Fibroblast of skin of left quadriceps (primary cell): Measurements from ENCODE around the gene ZCCHC14.
"Not testable (repeated sequence)": the region's sequence is repeated elsewhere in the genome, so short reads cannot be mapped to it uniquely, and the experiment has no call there.

Experiments
- DNase-seq, 2 experiments: peaks; one replicate each; pipeline ENCODE4 v3.0.0-alpha.2; 2013; ENCODE audit warnings: low read depth in 2 of 2

ZCCHC14 gene

DNA sequence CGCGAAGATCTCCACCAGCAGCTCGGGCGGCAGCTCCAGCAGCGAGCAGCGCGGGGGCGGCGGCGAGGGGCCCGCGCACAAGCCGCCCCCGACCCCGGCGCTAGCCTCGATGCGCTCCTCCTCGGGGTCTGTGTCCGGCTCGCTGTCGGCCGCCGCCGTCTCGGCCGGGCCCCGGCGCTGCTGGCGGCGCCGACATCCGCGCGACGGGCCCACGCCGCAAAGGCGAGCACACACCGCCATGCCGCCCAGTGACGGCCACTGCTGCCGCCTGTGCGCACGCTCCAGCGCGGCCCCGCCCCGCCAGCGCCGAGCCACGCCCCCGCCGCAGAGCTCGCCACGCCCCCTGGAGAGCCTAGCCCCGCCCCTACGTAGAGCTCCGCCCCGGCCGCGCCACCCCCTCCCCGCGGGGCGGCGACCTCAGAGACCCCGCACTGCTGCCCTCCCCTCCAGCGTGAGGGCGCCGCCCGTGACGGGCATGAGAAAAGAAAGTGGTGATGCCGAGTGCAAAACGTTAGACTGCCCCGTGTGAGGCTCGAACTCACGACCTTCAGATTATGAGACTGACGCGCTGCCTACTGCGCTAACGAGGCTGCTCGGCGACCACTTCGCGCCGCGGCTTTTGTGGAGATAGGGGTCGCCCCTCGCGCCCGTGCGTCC lies 109.2 kb downstream of the ZCCHC14 start, which contains the start of gene FBXO31:
FBXO31 (minus strand) TSS at position 272 of the 657 bp plus-strand sequence; CDS start at position 240, 32 bp downstream.
- peak; percentile 85 to 86 for DNase-seq

DNA sequence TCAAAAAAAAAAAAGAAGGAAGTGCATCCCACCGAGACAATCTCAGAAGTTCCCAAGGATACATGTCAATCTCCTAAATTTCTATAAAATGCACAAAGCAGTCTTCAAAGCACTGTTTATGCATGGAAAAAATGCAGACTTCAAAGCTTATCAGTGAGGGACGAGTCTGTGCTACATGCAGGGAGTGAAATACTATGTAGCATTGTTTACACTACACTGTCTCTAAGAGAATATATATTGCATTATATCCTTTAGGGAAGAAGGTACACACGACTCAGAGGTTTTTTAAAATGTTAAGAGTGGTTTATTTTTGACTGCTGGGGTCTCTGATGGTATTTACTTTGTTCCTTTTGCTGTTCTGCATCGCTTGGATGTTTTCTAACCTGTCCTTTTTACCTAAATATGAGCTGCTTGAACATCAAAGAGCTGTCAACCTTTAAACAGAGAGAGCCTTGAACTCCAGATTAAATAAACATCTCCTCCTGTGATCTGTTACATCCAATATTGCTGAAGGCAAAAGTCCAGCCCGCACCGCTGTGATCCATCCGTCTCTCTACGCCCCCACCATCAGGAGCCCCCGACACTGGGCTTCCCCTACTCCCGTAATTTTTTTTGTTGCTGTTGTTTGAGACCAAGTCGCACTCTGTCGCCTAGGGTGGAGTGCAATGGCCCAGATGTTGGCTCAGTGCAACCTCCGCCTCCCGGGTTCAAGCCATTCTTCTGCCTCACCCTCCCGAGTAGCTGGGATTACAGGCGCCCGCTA lies 110.6 kb downstream of the ZCCHC14 start:
- DNase-seq: no peak

DNA sequence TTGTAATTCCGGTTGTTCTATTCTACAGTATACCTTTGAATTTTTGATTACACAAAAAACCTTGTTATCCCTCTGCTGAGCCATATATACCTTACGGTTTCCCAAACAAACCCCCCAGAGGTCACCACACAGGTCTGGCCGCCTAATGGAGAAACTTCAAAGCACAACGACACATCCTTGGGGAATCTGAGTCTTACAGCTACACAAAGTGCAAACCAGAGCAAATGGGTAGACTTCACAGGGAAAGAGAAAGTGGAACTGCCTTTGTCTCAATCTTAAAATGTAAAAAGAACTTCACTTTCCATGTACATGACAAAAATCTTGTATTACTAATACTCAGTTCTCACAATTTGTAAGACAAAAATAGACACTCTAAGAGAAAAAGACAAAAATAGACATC lies 111.9 kb downstream of the ZCCHC14 start:
- DNase-seq: no peak

DNA sequence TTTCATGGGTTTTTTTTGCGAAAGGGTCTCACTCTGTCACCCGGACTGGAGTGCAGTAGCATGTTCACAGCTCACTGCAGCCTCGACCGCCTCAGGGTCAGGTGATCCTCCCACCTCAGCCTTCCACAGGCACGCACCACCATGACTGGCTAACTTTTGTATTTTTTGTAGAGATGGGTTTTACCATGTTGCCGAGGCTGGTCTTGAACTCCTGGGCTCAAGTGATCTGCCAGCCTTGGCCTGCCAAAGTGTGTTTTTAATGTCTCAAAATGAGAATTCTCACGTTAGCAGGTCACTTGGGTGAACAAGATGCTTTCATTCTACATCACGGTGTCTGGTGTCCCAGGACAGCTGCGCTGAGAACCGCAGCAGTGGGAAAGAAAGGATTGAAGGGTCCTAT lies 112.4 kb downstream of the ZCCHC14 start:
- no peak for DNase-seq

DNA sequence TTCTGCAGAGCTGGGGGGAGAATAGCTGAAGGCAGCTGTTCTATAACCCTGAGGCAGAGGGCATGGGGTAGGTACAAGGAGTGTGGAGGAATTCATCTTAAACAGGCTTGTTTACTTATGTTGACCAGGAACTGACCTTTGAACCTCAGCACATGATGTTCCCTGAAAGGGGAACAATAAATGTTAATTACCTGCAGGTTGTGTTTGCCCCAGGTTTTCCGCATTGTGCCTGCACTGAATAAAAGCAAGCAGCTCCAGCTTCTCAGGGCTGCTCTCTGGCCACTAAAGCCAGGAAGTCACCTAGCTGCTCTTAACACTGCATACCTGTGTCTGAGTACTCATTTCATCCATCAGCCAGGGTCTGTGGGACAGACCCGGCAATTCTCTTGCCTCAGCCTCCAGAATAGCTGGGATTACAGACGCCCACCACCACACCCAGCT lies 113.5 kb downstream of the ZCCHC14 start:
- DNase-seq: not testable (repeated sequence)

DNA sequence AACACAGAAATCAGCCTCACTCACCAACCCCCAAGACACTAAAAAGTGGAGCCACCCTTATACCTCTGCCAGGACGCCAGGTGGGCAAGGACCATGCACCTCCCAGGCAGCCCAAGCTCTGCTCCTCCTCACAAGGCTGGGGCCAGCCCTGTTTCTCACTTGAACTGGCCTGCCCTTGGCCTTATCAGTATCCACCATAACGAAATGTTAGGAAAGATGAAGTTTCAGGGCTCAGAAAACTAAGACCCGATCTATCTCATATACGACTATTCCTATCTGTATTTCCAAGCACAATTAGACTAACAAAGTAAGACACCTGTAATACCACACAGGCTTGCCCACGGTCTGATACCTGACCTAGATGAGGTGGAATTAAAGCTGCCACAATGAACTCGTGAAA lies 116.2 kb downstream of the ZCCHC14 start:
- DNase-seq: no peak

DNA sequence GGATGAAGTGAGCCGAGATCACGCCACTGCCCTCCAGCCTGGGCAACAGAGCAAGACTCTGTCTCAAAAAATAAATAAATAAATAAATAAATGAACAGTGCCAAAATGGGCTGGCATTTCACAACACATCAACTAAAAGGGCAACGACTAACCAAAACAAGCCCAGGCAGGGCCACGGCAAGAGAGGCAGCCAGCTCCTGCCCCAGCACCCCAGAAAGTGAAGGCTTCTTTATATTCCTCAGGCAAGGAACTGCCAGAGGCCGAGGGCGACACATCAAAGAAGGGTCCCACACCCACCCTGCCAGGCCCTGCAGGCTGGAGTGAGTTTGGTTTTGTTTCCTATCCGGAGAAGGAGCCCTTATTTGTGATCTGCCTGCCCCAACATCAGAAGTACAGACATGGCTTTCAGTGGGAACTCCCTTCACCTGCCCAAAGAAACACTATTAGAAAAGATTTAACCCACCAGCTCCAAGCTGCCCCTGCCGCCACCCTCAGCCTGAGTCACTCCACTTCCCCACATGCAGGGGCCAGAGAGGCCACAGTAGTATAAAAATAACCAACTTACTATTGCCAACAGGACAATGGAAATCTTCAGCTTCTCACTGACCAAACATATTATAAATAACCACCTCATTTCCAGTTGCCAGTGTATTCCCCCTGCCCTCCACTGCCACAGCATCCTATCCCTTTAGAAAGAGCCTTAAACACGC lies 117.2 kb downstream of the ZCCHC14 start:
- DNase-seq: no peak

DNA sequence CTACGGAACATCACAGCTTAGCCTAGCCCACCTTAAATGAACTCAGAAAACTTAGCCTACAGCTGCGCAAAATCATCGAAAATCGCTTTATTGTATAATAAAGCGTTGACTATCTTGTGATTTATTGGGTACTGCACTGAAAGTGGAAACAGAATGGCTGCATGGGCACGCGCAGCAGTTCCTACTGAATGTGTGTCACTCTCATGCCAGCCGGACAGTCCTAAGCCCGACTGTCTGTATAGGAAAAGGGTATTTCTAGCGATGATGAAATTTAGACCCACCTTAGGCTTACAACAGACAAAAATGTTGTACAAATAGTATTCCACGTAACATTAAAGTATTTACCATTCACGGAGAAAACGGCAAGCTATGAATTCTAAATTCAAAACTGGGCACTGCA lies 118.5 kb downstream of the ZCCHC14 start:
- no peak for DNase-seq

DNA sequence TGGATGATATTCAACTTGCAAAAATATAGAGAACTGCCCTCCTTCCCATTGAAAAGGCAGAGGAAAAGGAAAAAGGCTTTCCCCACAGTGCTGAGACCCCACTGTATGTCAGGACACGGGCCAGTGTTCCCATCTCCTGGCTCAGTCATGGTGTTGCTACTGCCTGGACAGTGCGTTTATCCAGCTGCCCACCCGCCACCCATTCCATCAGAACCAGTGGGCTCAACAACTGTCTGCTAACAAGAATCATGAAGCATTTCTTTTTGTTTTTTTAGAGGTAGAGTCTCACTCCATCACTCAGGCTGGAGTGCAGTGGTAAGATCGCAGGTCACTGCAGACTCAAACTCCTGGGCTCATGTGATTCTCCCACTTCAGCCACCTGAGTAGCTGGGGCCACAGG lies 120.5 kb downstream of the ZCCHC14 start:
- no peak for DNase-seq

DNA sequence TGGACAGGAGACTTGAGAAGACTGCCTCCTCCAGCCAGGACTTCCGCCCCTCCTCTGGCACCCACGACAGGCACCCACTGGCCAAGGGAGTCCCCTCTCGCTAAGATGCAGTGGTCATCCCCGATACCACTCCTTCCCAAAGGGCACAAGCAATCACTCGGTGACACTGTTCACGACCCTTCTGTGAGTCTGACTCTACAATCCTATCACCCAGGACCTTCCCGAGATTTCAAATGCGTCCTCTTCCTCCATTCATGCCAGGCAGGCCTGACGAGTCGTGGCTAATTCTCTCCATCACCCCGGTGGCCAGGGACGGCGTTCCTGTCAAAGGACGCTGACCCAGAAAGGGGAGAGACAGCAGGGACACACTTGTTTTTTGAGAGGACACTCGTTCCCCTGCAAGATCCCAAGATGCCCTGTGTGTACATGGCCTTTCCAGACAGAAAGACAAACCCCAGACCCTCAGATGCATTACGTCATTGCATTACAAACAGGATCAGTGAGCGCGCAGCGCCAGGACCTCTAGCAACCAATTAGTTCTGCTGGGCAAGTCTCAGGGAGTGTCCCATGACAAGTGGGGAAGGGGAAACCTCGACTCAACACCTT lies 121.5 kb downstream of the ZCCHC14 start:
- no peak for DNase-seq

DNA sequence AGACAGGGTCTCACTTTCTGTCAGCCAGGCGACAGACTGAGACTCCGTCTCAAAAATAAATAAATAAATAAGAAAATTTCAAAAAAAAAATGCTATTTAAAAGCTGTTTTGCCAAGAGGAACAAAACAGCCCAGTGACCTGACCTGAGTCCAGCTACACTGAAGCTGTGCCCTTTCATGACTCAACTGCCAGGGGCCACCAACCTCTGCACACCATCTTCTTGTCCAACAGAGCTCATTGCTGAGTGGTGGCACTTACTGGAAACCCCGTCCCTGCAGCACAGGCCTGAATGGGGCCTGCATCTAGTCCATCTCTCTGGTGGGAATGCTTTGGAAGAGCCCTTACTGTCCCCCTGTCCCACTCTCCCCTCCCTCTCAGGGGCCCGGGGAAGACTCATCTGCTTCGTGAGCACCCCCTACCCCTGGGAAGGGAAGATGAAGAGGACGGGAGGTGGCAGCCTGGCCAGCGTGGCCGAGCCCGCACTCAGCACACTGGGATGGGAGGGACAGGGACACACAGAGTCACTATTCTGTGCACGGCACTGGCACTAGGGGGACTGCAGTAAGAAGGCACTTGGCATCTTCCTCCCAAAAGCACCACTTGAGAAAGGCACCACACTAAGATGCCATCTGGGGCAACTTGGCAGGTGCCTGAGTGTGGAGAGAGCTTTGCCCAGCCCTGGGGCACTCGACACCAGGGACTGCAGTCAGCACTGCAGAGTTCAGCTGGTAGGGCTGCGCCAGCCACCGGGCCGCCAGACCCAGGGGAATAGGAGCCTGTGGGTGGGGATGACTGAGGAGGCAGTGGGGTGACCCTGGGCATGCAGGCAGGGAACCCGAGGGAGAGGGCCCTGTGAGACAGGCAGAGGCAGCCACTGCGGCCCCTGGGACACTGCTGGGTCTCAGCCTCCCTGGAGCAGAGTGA lies 122.8 kb downstream of the ZCCHC14 start:
- DNase-seq: no peak

DNA sequence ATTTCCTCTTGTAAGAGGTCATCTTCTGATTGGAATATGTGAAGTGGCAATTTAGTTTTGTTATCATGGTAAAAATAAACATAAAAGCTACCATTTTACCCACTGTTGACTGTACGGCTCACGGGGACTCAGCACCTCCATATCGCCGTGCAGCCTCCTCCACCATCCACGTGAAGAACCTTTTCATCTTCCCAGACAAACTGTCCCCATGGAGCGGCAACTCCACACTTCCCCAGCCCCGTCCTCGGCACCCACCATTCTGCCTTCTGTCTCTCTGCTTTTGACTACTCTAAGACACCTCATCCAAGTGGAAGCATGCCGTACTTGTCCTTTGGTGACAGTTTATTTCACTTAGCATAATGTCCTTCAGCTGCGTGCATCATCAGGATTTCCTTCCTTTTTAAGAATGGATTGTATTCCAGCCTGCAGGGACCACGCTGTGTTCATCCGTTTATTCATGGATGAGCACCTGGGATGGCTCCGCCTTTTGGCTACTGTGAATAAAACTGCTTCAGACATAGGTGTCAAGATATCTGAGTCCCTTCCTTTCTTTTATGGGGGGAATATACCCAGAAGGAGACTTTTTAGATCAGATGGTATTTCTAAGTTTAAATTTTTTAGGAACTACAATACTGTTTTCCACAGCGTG lies 123.6 kb downstream of the ZCCHC14 start:
- DNase-seq: no peak

DNA sequence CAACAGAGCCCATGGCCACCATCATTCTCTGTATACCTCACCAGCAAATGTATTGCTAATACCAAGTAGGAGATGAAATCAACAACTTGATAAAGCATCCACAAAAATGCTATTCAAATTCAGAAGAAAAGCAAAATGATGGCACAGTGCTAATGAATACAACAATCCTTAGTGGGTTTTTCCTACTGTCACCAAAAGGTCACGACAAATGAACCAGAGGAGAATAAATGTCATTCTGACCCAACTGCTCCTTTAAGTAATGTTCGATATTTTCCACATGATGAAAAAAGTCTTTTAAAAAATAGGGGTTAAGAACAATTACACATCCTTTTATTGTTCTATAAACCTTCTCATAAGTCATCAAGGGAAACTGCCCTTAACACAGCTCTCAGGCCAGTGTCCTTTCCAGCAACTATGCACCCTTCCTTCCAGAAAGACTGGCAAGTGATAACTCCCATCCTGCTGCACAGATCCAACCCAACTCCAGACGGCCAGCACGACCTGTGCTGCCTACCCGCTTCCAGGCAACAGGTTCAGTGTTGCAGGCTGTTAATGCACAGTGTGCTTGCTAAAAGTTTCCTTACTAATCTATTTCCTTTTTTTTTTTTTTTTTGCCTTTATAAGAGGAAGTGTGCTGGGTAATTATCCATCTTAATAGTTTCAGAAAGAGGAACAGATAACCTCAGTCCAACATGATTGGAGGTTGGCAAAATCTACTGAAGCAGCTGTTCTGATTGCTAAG lies 124.6 kb downstream of the ZCCHC14 start:
- DNase-seq: no peak

DNA sequence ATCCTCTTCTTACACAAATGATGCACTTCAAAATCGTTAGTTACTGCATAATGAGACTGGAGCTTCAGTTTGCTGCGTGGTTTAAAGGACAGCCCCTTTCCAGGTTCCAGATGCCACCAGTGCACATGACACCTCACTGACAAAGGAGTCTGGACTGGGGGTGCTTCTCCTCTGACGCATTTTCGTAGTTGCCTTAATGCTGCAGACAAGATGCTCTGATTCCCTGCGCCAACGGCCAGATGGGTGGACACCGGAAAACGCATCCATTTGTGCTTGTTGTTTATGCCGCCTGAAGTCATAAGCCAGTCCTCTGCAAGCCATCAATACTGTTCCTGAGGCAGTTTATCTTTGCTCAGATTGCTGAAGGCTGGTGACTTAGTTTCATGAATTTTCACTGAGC lies 125.3 kb downstream of the ZCCHC14 start:
- DNase-seq: no peak

DNA sequence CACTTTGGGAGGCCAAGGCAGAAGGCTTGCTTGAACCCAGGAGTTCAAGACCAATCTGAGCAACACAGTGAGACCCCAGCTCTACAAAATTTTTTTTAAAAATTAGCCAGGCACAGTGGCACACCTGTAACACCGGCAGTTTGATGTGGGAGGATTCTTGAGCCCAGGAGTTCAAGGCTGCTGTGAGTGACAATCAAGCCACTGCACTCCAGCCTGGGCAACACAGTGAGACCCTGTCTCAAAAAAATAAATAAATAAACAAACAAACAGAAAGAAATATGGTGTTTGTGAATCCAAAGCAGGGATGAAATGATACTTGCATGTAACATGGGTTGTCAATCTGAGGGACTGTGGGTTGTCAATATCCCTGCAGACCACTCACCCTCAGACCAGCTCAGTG lies 125.9 kb downstream of the ZCCHC14 start:
- DNase-seq: no peak

DNA sequence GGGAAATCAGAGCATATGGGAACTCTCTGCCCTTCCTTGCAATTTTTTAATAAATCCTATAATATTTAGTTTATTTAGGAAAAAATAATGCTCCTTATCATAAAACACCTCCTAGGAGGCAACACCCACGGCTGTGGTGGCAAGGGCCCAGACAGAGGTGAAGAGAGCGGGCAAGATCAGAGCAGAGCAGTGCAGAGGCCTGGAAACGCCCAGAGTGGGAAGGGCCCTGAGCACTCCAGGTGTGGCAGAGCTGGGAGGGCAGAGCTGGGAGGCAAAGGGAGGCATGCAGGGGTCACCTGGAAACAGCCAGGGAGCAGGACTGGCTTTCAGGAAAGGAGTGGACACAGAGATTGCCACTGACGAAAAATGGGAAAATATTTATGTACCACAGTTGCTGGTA lies 126.5 kb downstream of the ZCCHC14 start:
- DNase-seq: no peak

DNA sequence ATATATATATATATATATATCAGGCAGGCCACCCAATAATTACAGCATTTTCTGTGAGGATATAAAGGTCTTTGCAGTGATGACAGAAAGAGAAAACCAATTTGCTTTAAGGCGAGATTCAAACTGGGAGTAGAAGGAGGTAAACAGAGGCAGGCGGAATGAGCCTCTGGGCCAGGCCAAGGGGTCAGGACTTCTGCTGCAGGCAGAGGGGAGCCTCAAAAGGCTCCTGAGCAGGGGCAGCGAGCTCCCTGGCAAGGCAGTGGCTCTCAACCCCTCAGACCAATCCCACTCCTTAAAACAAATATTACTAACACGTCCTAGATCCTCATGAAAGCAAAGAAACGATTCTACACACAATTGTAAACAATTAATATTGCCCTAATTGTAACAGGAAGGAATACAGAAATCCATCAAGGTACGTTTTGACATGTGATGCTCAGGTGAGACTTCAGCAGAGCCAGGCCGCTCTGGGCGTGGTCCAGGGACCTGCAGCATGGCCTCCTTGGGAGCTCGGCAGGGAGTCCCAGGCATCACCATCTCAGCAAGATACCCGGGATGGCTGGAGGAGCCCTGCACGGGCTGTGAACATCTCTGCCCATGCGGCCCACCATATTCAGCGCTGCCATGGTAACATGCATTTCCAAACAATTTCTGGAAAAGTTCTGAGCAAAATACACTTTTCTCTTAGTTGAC lies 127.7 kb downstream of the ZCCHC14 start:
- DNase-seq: no peak

DNA sequence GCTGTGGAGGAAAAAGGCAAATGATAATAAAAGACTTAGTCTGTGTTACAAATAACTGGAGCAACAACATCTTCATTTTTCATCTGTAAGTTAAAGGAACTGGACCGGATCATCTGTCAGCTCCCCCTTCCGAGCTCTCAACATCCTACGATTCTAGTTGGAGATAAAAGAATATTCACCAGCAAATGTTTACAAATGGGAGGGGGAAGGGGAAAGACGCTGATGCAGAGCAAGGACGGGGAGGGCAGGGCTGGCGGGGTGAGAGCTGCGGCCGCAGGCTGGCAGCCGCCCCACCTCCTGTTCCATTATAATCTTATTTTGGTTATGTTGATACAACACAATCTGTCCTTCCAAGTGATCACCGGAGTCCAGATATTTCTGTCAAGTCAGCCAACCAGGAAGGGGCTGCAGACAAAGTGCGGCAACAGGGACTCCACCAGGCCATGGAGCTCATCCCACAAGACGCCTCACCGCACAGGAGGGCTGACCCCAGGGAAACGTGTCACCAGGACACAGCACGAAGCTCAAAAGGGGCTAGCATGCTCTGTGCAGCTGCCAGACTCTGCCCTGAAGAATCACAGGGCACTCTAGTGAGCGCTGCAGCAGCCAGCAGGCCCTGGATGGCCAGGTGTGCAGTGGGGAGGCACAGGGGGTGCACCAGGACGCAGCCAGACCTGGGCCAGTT lies 128.9 kb downstream of the ZCCHC14 start:
- DNase-seq: no peak
